Testis (tissue), 2 donors: Measurements from ENCODE around the gene UBXN6.

Experiments used
- POLR2A ChIP-seq: fragments of 450-650 bp; IDR thresholded peaks from one replicate; pipeline ENCODE4 v1.6.1; 2017; ENCODE audit warnings: antibody characterized with exemption, mild to moderate bottlenecking, moderate library complexity
- TF ChIP-seq, protein P1 (sequence below), 3 experiments: fragments of 450-650 bp in 2 of 3; fragments of 200-600 bp in 1 of 3; sonication (generic) in 1 of 3; IDR thresholded peaks; one replicate each; pipeline ENCODE4 v1.5.1; 2016 to 2019; ENCODE audit warnings: antibody characterized with exemption in 3 of 3, mild to moderate bottlenecking in 2 of 3, moderate library complexity in 1 of 3

DNA sequence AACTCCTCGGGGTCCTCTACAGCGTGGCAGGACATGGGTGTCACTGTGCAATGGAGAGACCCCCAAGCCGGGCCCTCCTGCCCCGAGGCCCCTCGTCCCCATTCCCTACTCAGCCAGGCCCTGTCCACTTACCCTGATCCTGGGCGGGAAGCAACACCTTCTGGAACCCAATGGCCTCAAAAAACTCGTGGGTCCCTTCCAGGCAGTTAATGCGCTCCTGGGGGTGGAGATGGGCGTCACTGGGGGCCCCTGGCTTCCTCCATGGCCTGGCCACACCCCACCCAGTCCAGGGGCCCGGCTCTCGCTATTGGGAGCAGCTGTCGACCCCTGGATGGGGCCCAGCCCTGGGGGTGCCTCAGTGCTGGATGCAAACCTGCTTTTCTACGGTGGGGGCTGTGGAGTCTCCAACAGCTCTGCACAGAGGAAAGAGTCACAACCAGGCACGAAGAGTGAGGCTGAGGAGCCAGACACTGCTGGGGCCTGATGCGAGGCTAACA, 10.8 kb downstream of the UBXN6 start:
- TF ChIP-seq POLR2A, result no peak
- TF ChIP-seq, protein P1, sequence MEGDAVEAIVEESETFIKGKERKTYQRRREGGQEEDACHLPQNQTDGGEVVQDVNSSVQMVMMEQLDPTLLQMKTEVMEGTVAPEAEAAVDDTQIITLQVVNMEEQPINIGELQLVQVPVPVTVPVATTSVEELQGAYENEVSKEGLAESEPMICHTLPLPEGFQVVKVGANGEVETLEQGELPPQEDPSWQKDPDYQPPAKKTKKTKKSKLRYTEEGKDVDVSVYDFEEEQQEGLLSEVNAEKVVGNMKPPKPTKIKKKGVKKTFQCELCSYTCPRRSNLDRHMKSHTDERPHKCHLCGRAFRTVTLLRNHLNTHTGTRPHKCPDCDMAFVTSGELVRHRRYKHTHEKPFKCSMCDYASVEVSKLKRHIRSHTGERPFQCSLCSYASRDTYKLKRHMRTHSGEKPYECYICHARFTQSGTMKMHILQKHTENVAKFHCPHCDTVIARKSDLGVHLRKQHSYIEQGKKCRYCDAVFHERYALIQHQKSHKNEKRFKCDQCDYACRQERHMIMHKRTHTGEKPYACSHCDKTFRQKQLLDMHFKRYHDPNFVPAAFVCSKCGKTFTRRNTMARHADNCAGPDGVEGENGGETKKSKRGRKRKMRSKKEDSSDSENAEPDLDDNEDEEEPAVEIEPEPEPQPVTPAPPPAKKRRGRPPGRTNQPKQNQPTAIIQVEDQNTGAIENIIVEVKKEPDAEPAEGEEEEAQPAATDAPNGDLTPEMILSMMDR (IDR thresholded peaks at IDR 0.05), result no peak
